Upper lobe of right lung (tissue), 1 donor: ENCODE data around the gene CROCC. TPM values are rescaled to one million over a fixed set of nuclear protein-coding genes. Genes with fewer than 3 reads are reported as not detected.

Experiments
- ATAC-seq: fragments of 200-7000 bp; cut with Tn5 transposase; one replicate; pipeline ENCODE4 v1.9.1; 2020; ENCODE audit warnings: mild to moderate bottlenecking, moderate library complexity
- DNase-seq: peaks from one replicate; pipeline ENCODE4 v3.0.0-alpha.2; 2020
- H3K27ac ChIP-seq: fragments of 200-600 bp; one replicate; pipeline ENCODE4 v1.8.0; 2022
- H3K27me3 ChIP-seq: fragments of 200-600 bp; one replicate; pipeline ENCODE4 v1.8.0; 2022; ENCODE audit warnings: mild to moderate bottlenecking
- H3K36me3 ChIP-seq: fragments of 200-600 bp; one replicate; pipeline ENCODE4 v1.8.0; 2022
- H3K4me1 ChIP-seq: fragments of 200-600 bp; one replicate; pipeline ENCODE4 v1.8.0; 2022
- H3K4me3 ChIP-seq: fragments of 200-600 bp; one replicate; pipeline ENCODE4 v1.8.0; 2022; ENCODE audit warnings: mild to moderate bottlenecking
- H3K9me3 ChIP-seq: fragments of 200-600 bp; one replicate; pipeline ENCODE4 v1.8.0; 2022
- intact Hi-C: fragments of 100-400 bp; cut with DNase I; formaldehyde crosslinking; loops from one replicate; pipeline ENCODE4 v1.11.0; 2022
- total RNA-seq: library from RNA; stranded (reverse); fragmentation: NEBNext Ultra II Directional; extraction: Animal tissue kit (Norgen Biotek cat#: 25700); gene quantifications from one replicate; pipeline ENCODE4 v1.2.1, GENCODE V29; 2021
- TF ChIP-seq, protein P1 (sequence below): fragments of 200-600 bp; IDR thresholded peaks from one replicate; pipeline ENCODE4 v1.8.0; 2022; ENCODE audit warnings: antibody characterized with exemption
- donor health status: DM: no; HTN: yes; CAD: no; lungs with severe emphysema.

The CROCC gene
- total RNA-seq, 1 donor from 2014 or later, result 20.9 TPM

DNA sequence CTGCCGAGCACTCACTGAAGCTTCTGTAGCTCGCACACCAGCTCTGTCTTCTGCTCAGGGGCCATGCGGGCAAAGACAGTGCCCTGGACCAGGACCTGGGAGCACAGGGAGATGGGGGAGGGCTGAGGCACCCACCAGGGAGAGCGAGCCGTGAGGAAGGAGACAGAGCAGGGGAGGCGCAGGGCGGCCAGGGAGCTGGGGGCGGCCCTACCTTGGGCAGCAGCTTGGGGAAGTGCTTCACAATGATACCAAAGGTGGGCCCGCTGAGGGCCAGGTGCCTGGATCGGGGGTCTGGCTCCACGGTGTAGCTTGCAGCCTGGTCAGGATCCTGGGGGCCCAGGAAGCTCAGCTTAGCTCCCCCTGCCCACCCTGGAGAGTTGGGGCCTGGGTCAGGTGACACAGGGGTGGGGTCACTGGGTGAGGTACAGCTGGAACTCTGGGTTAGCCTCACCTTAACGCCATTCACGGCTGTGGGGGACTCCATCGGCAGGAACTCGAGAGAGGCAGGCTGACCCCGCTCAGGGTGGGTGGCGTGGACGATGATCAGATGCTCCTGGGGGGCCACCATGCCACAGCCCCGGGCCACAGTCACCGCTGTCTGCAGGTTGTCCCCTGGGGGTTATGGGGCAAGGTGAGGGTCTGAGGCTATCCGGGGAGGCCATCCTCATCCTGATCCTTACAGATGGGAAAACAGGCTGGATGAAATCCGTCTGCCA lies 68.1 kb downstream of the CROCC start:
- no peaks in the 10 kb centered on the region for H3K9me3 ChIP-seq
- H3K27ac ChIP-seq, result no peak overlapping the region
- no peak overlapping the region for H3K4me3 ChIP-seq
- ATAC-seq (no peak), DNase-seq (no peak)
- no peaks in the 10 kb centered on the region for H3K4me1 ChIP-seq
- intact Hi-C loops, result no loop called here
- peaks cover 29% of the 10 kb centered on the region for H3K36me3 ChIP-seq
- H3K27me3 ChIP-seq, result no peaks in the 10 kb centered on the region
- TF ChIP-seq, protein P1, sequence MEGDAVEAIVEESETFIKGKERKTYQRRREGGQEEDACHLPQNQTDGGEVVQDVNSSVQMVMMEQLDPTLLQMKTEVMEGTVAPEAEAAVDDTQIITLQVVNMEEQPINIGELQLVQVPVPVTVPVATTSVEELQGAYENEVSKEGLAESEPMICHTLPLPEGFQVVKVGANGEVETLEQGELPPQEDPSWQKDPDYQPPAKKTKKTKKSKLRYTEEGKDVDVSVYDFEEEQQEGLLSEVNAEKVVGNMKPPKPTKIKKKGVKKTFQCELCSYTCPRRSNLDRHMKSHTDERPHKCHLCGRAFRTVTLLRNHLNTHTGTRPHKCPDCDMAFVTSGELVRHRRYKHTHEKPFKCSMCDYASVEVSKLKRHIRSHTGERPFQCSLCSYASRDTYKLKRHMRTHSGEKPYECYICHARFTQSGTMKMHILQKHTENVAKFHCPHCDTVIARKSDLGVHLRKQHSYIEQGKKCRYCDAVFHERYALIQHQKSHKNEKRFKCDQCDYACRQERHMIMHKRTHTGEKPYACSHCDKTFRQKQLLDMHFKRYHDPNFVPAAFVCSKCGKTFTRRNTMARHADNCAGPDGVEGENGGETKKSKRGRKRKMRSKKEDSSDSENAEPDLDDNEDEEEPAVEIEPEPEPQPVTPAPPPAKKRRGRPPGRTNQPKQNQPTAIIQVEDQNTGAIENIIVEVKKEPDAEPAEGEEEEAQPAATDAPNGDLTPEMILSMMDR, result no peak

DNA sequence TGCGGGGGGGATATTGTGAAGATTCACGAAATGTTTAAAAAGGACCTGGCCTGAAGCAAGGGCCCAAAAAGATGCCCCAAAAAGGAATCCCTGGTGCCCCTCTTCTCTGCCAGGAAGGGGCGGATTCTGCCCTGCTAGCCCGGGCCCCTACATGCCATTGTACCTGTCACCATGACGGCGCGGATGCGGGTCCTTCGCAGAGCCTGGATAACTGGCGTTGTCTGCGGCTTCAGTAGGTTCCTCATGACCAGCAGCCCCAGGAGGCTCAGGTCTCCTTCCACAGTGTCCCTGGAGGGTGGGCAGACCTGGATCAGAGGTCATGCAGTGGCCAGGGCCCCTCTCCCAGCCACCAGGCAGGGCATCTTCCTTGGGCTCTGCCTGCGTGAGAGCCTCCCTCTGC lies 69.8 kb downstream of the CROCC start:
- TF ChIP-seq, protein P1, result no peak
- no peaks in the 10 kb centered on the region for H3K27me3 ChIP-seq

DNA sequence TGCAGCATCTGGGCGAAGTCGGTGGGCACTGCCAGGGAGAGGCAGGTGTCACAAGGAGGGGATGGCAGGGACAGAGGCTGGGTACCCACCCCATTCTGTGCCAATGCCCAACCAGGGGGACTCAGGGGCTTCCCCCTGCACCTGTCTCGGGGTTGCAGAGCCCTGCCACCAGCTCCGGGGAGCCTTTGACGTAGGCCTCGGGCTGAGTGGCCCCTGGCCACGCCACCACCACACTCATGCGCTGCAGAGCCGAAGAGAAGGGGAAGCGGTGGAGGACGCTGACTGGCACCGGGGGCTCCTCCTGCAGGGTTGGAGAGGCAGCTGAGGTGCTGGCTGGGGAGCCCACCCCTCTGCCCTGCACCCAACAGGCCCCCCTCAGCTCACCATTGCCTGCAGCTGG lies 70.4 kb downstream of the CROCC start:
- Histone ChIP-seq H3K9me3 (no peaks in the 10 kb centered on the region), H3K4me1 (no peaks in the 10 kb centered on the region), H3K27me3 (no peaks in the 10 kb centered on the region), H3K36me3 (peaks cover 33% of the 10 kb centered on the region), H3K27ac (no peak overlapping the region), H3K4me3 (no peak overlapping the region)
- DNase-seq, result no peak
- intact Hi-C loops, result no loop called here
- TF ChIP-seq, protein P1, result no peak
- no peak for ATAC-seq

More for the DNA sequence above, 69.8 kb downstream of the CROCC start:
- DNase-seq (no peak), ATAC-seq (no peak)
- H3K4me1 ChIP-seq, result no peaks in the 10 kb centered on the region
- H3K9me3 ChIP-seq, result no peaks in the 10 kb centered on the region
- H3K36me3 ChIP-seq, result peaks cover 30% of the 10 kb centered on the region
- H3K4me3 ChIP-seq, result no peak overlapping the region
- intact Hi-C loops, result no loop called here
- H3K27ac ChIP-seq, result no peak overlapping the region

DNA sequence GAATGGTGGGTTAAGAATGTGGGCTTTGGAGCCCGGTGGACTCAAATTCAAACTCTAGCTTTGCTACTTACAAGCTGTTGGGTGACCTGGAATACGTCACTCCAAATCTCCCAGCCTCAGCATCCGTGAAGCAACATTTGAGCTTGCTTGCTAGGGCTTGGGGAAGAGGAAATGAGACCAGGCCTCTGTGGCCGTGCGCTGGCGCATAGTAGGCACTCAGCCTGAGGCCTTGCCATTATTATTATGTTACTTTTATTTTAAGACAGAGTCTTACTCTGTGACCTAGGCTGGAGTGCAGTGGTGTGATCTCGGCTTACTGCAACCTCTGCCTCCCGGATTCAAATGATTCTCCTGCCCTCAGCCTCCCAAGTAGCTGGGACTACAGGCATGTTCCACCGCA lies 70.9 kb downstream of the CROCC start:
- intact Hi-C loops, result no loop called here
- Histone ChIP-seq H3K9me3 (no peaks in the 10 kb centered on the region), H3K4me3 (no peak overlapping the region), H3K36me3 (peaks cover 32% of the 10 kb centered on the region), H3K27ac (no peak overlapping the region), H3K4me1 (no peaks in the 10 kb centered on the region), H3K27me3 (no peaks in the 10 kb centered on the region)
- DNase-seq, result no peak
- TF ChIP-seq, protein P1, result no peak
- ATAC-seq, result no peak

DNA sequence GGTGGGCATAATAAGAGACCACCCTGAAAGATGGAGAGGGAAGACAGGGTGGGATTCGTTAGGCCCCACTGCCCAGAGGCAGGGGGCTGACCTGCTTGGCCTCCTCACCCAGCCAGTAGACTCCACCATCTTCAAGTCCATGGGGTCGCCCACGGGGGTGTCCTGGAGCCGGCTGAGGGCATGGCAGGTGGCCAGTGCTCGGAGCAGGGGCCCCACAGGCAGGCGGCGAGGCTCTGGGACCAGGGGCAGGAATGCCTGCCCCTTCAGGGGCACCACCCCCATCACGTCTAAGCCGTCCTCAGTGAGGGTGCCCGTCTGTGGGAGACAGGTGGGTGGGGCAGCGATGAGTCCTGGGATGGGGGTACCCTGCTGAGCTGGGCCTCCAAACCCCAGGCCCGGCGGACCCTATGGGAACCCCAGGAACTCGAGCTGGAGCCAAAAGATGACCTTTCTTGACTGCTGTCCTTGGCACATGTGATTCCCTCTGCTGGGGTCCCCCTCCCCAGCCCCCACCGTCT lies 71.8 kb downstream of the CROCC start:
- no peak for DNase-seq
- Histone ChIP-seq H3K27ac (no peak overlapping the region), H3K9me3 (no peaks in the 10 kb centered on the region), H3K27me3 (no peaks in the 10 kb centered on the region), H3K4me1 (no peaks in the 10 kb centered on the region), H3K4me3 (no peak overlapping the region), H3K36me3 (peaks cover 31% of the 10 kb centered on the region)
- intact Hi-C loops, result no loop called here
- ATAC-seq, result no peak
- TF ChIP-seq, protein P1, result no peak
